Measurements from ENCODE around the gene UBR2. TPM values are rescaled to one million over a fixed set of nuclear protein-coding genes. Genes with fewer than 3 reads are reported as not detected.

Gene UBR2
- total RNA-seq, 1 experiment from 2014 or later, result 17.5 TPM

- Histone ChIP-seq H3K4me3 (ENCODE audit: low read depth, low read length, poor library complexity, severe bottlenecking) (no peak overlapping the region), H3K27me3 (replicated peaks; ENCODE audit: insufficient read depth, low read depth, low read length, poor library complexity) (no peaks in the 10 kb centered on the region), H3K4me1 (ENCODE audit: insufficient read depth, low read length, poor library complexity, severe bottlenecking) (no peaks in the 10 kb centered on the region), H3K9me3 (ENCODE audit: low read depth, low read length, poor library complexity, severe bottlenecking) (peaks cover under 1% of the 10 kb centered on the region), H3K27ac (ENCODE audit: low read depth, low read length, poor library complexity, severe bottlenecking) (no peak overlapping the region), H3K36me3 (ENCODE audit: insufficient read depth, low read length, poor library complexity, severe bottlenecking) (no peaks in the 10 kb centered on the region)
- TF ChIP-seq EZH2 (IDR thresholded peaks at IDR 0.05; ENCODE audit: borderline replicate concordance, low read depth, low read length, poor library complexity, severe bottlenecking) (no peak), CTCF (conservative IDR thresholded peaks at IDR 0.05; ENCODE audit: low read depth, low read length) (no peak)
- no peak for DNase-seq (ENCODE audit: low spot score)
- ChIA-PET POLR2A (ENCODE audit: low non-redundant PET) (no interaction called here), CTCF (no interaction called here)
- intact Hi-C loops (cut with micrococcal nuclease; ENCODE audit: unreplicated experiment), result no loop called here
- no TSS peak for BruUV-seq (replicated peaks)
These were observed 38.6 kb upstream of the UBR2 start for GRCh38 chr6:42525206-42525605.

- no peak overlapping the region for H3K27ac ChIP-seq (ENCODE audit: low read depth, low read length, poor library complexity, severe bottlenecking)
- no peak for TF ChIP-seq CTCF (conservative IDR thresholded peaks at IDR 0.05; ENCODE audit: low read depth, low read length)
- no peak for TF ChIP-seq EZH2 (IDR thresholded peaks at IDR 0.05; ENCODE audit: borderline replicate concordance, low read depth, low read length, poor library complexity, severe bottlenecking)
- H3K27me3 ChIP-seq (replicated peaks; ENCODE audit: insufficient read depth, low read depth, low read length, poor library complexity), result no peaks in the 10 kb centered on the region
- no peak overlapping the region for H3K4me3 ChIP-seq (ENCODE audit: low read depth, low read length, poor library complexity, severe bottlenecking)
- DNase-seq (ENCODE audit: low spot score), result no peak
- no peaks in the 10 kb centered on the region for H3K36me3 ChIP-seq (ENCODE audit: insufficient read depth, low read length, poor library complexity, severe bottlenecking)
- no TSS peak for BruUV-seq (replicated peaks)
- ChIA-PET CTCF (no interaction called here), POLR2A (ENCODE audit: low non-redundant PET) (interaction anchor here (0.6 kb wide), 1 partner anchor 13 kb away, joined by 3 read pairs; no protein-coding TSS in a partner anchor)
- intact Hi-C loops (cut with micrococcal nuclease; ENCODE audit: unreplicated experiment), result no loop called here
- no peaks in the 10 kb centered on the region for H3K4me1 ChIP-seq (ENCODE audit: insufficient read depth, low read length, poor library complexity, severe bottlenecking)
- H3K9me3 ChIP-seq (ENCODE audit: low read depth, low read length, poor library complexity, severe bottlenecking), result no peaks in the 10 kb centered on the region
These were observed 37.2 kb upstream of the UBR2 start for GRCh38 chr6:42526616-42527015.

GRCh38 chr6:42527204-42527603, 36.6 kb upstream of the UBR2 start:
- BruUV-seq (replicated peaks), result no TSS peak
- Histone ChIP-seq H3K4me3 (ENCODE audit: low read depth, low read length, poor library complexity, severe bottlenecking) (no peak overlapping the region), H3K27me3 (replicated peaks; ENCODE audit: insufficient read depth, low read depth, low read length, poor library complexity) (no peaks in the 10 kb centered on the region), H3K27ac (ENCODE audit: low read depth, low read length, poor library complexity, severe bottlenecking) (no peak overlapping the region), H3K36me3 (ENCODE audit: insufficient read depth, low read length, poor library complexity, severe bottlenecking) (no peaks in the 10 kb centered on the region), H3K4me1 (ENCODE audit: insufficient read depth, low read length, poor library complexity, severe bottlenecking) (no peaks in the 10 kb centered on the region), H3K9me3 (ENCODE audit: low read depth, low read length, poor library complexity, severe bottlenecking) (no peaks in the 10 kb centered on the region)
- DNase-seq (ENCODE audit: low spot score), result peak; percentile 30
- ChIA-PET POLR2A (ENCODE audit: low non-redundant PET) (no interaction called here), CTCF (no interaction called here)
- TF ChIP-seq CTCF (conservative IDR thresholded peaks at IDR 0.05; ENCODE audit: low read depth, low read length) (no peak), EZH2 (IDR thresholded peaks at IDR 0.05; ENCODE audit: borderline replicate concordance, low read depth, low read length, poor library complexity, severe bottlenecking) (no peak)
- intact Hi-C loops (cut with micrococcal nuclease; ENCODE audit: unreplicated experiment), result no loop called here

All from A673 (cell line).